ENCODE measurements around the gene PPFIA1. TPM values are rescaled to one million over a fixed set of nuclear protein-coding genes. Genes with fewer than 3 reads are reported as not detected.
A peak's percentile ranks its signal among the peaks of the same experiment; 100 is the strongest.

The PPFIA1 gene
- total and polyA plus RNA-seq, 2 of the 13 experiments (the other 11 are each of a cell fraction or from before 2014, with no cell fraction given), result 29.9 to 45.2 TPM

DNA sequence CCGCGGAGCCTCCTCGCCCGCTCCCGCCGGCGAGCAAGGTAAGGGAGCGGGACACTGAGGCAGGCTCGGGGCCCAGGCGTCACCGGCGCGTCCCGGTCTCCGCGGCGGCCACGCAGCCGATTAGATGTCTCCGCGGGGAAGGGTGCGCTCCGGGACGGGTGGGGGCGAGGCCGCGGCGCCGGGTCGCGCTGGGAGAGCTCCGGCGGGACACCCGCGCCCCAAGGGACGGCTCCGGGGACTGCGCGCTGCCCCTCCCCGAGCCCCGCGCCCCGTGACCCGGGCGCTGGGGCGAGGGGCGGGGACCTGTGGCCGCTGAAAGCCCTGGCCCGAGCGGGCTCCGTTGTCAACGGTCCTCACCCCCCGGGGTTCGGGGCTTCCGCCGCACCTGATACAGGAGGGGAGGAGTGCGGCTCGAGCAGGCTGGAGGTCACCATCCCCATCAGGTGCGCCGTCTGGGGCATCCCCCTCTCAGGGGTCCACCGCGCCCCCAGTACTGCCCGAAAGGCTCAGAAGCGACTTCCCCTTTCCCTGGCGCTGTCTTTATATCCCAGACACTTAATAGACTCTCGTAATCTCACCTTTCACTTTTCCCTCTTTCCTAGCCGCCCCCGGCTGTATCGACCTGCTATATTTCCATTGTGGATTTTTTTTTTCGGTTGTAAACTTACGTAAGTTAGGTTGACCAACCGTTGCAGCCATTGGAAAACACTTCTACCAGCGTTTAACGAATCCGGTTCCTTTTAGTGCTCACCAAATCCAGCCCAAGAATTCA is 573 bp downstream of the PPFIA1 start (continued):
- TF ChIP-seq ZSCAN20 (CRISPR knock-in tag; IDR thresholded peaks at IDR 0.05; ENCODE audit: borderline replicate concordance), result 0 out of 2 replicates have a peak, but pooled peaks have one; percentile 20
- TF ChIP-seq DPF2 (CRISPR knock-in tag; IDR thresholded peaks at IDR 0.05; ENCODE audit: borderline replicate concordance, low read depth), result no peak
- no peak for TF ChIP-seq ZNF841 (CRISPR knock-in tag; IDR thresholded peaks at IDR 0.05; ENCODE audit: borderline replicate concordance)
- TF ChIP-seq SNAI1 (CRISPR knock-in tag; IDR thresholded peaks at IDR 0.05; ENCODE audit: borderline replicate concordance), result no peak
- TF ChIP-seq RBFOX2 (IDR thresholded peaks at IDR 0.05; ENCODE audit: low read depth, low read length), result peak; percentile 34
- no peak for TF ChIP-seq SRF (IDR thresholded peaks at IDR 0.05; ENCODE audit: low read depth, low read length)
- no peak; the same call in 1 of the 2 replicates for TF ChIP-seq ZNF558 (CRISPR knock-in tag; IDR thresholded peaks at IDR 0.05; ENCODE audit: borderline replicate concordance)
- TF ChIP-seq HNRNPH1 (optimal IDR thresholded peaks at IDR 0.05; ENCODE audit: low read depth, low read length), result no peak
- no peak for TF ChIP-seq ZNF552 (CRISPR knock-in tag; IDR thresholded peaks at IDR 0.05; ENCODE audit: borderline replicate concordance)
- TF ChIP-seq HOXA7 (CRISPR knock-in tag; IDR thresholded peaks at IDR 0.05), result no peak
- 0 out of 2 replicates have a peak, but pooled peaks have one; percentile 28 for TF ChIP-seq CCDC6 (CRISPR knock-in tag; IDR thresholded peaks at IDR 0.05)
- TF ChIP-seq, protein P1, sequence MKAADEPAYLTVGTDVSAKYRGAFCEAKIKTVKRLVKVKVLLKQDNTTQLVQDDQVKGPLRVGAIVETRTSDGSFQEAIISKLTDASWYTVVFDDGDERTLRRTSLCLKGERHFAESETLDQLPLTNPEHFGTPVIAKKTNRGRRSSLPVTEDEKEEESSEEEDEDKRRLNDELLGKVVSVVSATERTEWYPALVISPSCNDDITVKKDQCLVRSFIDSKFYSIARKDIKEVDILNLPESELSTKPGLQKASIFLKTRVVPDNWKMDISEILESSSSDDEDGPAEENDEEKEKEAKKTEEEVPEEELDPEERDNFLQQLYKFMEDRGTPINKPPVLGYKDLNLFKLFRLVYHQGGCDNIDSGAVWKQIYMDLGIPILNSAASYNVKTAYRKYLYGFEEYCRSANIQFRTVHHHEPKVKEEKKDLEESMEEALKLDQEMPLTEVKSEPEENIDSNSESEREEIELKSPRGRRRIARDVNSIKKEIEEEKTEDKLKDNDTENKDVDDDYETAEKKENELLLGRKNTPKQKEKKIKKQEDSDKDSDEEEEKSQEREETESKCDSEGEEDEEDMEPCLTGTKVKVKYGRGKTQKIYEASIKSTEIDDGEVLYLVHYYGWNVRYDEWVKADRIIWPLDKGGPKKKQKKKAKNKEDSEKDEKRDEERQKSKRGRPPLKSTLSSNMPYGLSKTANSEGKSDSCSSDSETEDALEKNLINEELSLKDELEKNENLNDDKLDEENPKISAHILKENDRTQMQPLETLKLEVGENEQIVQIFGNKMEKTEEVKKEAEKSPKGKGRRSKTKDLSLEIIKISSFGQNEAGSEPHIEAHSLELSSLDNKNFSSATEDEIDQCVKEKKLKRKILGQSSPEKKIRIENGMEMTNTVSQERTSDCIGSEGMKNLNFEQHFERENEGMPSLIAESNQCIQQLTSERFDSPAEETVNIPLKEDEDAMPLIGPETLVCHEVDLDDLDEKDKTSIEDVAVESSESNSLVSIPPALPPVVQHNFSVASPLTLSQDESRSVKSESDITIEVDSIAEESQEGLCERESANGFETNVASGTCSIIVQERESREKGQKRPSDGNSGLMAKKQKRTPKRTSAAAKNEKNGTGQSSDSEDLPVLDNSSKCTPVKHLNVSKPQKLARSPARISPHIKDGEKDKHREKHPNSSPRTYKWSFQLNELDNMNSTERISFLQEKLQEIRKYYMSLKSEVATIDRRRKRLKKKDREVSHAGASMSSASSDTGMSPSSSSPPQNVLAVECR (CRISPR knock-in tag; IDR thresholded peaks at IDR 0.05; ENCODE audit: borderline replicate concordance), result peak; percentile 53; the same call in 1 of the 2 replicates
- no peak for TF ChIP-seq TBX3 (IDR thresholded peaks at IDR 0.05; ENCODE audit: borderline replicate concordance)
- TF ChIP-seq, protein P2, sequence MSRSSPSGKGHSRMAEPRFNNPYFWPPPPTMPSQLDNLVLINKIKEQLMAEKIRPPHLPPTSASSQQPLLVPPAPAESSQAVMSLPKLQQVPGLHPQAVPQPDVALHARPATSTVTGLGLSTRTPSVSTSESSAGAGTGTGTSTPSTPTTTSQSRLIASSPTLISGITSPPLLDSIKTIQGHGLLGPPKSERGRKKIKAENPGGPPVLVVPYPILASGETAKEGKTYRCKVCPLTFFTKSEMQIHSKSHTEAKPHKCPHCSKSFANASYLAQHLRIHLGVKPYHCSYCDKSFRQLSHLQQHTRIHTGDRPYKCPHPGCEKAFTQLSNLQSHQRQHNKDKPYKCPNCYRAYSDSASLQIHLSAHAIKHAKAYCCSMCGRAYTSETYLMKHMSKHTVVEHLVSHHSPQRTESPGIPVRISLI (CRISPR knock-in tag; IDR thresholded peaks at IDR 0.05; ENCODE audit: borderline replicate concordance), result peak; percentile 49; the same call in 1 of the 2 replicates
- TF ChIP-seq, protein P3, sequence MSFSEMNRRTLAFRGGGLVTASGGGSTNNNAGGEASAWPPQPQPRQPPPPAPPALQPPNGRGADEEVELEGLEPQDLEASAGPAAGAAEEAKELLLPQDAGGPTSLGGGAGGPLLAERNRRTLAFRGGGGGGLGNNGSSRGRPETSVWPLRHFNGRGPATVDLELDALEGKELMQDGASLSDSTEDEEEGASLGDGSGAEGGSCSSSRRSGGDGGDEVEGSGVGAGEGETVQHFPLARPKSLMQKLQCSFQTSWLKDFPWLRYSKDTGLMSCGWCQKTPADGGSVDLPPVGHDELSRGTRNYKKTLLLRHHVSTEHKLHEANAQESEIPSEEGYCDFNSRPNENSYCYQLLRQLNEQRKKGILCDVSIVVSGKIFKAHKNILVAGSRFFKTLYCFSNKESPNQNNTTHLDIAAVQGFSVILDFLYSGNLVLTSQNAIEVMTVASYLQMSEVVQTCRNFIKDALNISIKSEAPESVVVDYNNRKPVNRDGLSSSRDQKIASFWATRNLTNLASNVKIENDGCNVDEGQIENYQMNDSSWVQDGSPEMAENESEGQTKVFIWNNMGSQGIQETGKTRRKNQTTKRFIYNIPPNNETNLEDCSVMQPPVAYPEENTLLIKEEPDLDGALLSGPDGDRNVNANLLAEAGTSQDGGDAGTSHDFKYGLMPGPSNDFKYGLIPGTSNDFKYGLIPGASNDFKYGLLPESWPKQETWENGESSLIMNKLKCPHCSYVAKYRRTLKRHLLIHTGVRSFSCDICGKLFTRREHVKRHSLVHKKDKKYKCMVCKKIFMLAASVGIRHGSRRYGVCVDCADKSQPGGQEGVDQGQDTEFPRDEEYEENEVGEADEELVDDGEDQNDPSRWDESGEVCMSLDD (CRISPR knock-in tag; IDR thresholded peaks at IDR 0.05; ENCODE audit: borderline replicate concordance), result no peak
- TF ChIP-seq, protein P4, sequence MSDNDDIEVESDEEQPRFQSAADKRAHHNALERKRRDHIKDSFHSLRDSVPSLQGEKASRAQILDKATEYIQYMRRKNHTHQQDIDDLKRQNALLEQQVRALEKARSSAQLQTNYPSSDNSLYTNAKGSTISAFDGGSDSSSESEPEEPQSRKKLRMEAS (IDR thresholded peaks at IDR 0.05), result no peak
- TF ChIP-seq EEA1 (CRISPR knock-in tag; IDR thresholded peaks at IDR 0.05; ENCODE audit: borderline replicate concordance), result no peak
- no peak; the same call in 1 of the 2 replicates for TF ChIP-seq ZIK1 (CRISPR knock-in tag; IDR thresholded peaks at IDR 0.05; ENCODE audit: borderline replicate concordance, low read depth)
- TF ChIP-seq TEAD3 (CRISPR knock-in tag; optimal IDR thresholded peaks at IDR 0.05; ENCODE audit: borderline replicate concordance), result no peak
- no peak for TF ChIP-seq GABPB1 (CRISPR knock-in tag; IDR thresholded peaks at IDR 0.05)

Measured in HepG2 (cell line).